ENCODE results near the gene ARHGEF2.

Gene ARHGEF2

DNA sequence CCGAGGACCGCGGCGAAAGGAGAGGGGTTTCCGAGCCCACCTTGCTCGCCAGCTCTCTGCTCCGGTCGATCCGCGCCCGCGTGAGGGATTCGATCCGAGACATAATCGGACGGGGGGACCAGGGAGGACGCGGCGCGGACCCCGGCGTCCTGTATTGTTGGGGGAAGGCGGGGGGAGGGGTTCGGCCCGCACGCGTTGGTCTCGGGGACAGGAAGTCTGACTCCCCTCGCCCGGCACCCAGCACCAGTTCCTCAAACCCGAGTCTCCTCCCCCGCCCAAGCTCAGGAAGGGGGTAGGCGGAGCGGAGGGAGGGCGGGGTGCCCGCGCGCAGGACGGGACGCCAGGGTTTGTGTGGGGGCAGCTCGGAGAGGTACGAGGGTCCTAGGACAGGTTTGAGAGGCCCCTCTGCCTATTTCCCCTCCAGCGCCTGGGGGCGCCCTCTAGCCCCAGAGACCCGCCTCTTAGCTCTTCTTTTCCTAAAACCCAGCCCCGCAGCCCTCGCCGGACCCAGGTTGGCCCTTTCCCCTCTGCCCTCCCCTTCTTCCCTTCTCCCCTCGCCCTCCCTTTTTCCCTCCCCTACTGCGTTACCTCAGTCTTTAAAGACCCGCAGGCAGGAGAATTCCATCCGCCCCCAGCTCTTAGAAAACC, at the start of gene ARHGEF2:
Gene ARHGEF2, minus strand, starts transcription at position 223 of the 648 bp plus-strand sequence. Its CDS starts 120 bp downstream, at position 103.
- peak; percentile 82 for DNase-seq

- DNase-seq, result no peak
These were observed 48.2 kb upstream of the ARHGEF2 start for GRCh38 chr1:156026588-156026987.

DNA sequence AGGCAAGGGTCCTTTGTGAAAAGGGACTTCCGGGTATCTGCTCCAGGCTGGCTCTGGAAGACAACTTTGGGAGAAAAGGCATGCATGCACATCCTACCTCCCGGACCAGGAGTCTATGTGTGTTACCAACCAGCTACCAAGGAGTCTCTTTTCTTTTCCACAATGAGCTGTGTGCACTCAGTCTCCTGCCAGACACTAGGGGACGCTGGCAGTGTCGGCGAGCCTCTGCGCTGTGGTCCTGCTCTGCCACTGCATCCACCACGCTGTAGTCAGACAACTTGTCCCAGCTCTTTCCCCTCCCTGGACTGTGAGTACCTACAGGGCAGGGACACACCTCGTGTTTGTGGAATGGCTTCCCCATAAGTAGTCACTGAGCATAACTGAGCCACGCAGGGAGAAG, 47.5 kb upstream of the ARHGEF2 start:
- DNase-seq, result peak; percentile 40

GRCh38 chr1:156024801-156025200, 46.5 kb upstream of the ARHGEF2 start:
- no peak for DNase-seq

DNA sequence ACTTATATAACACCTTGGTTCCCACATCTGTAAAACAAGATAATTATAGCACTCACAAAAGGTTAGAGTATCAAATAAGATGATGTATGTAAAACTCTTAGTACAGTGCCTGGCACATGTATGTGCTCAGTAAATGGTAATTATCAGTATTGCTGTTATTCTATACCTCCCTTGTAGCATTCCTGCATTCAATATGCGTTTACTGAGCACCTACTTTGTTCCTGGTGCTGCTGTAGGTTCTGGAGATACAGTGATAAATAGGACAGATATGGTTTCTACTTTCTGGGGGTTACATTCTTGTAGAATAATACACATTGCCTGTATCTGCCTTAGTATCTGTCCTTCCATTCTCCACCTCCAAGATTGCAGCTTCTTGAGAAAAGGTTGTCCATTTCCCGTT, 43.6 kb upstream of the ARHGEF2 start:
- no peak for DNase-seq

DNA sequence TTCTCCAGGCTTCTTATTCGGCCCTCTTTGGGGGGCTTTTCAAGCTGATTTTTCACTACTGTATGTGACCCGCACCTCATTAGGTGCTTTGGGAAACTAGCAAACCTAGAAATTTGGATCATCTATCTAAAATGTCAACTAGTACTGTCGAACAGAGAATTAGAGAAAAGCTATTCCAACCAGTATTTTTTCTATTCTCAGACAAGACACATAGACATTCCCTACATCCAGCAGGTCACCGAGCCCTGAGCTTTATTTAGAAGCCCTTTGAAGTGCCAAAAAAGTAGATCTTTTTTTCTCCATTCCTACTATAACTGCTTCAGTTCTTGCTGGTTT, 42.7 kb upstream of the ARHGEF2 start:
- DNase-seq, result no peak

GRCh38 chr1:156020293-156021092, 42.1 kb upstream of the ARHGEF2 start, which contains the start of gene SSR2:
Gene SSR2, minus strand, starts transcription at chr1:156020951. Its CDS starts 784 bp downstream, at chr1:156020167.
- peak; percentile 87 for DNase-seq

GRCh38 chr1:156019946-156020292, 41.6 kb upstream of the ARHGEF2 start:
- DNase-seq, result no peak

GRCh38 chr1:156014829-156015228, 36.5 kb upstream of the ARHGEF2 start:
- no peak for DNase-seq

GRCh38 chr1:156012051-156012817, 33.9 kb upstream of the ARHGEF2 start:
- no peak for DNase-seq

- no peak for DNase-seq
These were observed 31.1 kb upstream of the ARHGEF2 start for GRCh38 chr1:156009404-156009803.

DNA sequence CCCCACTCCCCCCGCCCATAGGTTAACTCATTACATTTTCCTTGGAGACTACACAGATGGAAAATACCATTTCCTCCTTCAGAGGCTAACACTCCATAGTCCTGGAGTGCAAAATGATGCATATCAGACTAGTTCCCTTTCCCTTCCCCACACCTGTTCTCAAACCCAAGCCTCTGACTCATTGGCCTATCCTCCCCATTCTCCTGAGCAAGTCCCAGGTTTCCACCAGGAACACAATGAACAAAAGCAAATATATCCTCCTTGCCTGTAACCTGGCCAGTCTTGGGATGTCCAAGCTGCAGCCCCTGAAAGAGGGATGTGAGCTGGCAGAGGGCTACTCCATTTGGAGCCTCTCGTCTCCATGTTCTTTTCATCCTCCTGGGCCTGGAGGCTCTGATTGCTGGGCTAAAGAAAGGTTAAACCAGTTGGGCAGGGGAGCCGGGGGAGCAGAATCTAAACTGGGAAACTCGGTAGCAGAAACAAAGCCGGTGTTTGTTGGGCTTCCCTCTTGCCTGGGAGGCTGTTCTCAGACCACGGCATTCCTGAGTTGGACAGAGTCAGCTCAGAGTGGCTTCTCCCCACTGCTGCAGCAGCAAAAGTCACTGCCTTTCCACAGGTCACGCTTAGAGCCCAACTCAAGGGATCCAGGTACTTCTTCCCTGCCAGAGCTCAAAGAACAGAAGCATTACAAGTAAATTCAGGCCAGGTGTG, 28.5 kb upstream of the ARHGEF2 start:
- no peak for DNase-seq

DNA sequence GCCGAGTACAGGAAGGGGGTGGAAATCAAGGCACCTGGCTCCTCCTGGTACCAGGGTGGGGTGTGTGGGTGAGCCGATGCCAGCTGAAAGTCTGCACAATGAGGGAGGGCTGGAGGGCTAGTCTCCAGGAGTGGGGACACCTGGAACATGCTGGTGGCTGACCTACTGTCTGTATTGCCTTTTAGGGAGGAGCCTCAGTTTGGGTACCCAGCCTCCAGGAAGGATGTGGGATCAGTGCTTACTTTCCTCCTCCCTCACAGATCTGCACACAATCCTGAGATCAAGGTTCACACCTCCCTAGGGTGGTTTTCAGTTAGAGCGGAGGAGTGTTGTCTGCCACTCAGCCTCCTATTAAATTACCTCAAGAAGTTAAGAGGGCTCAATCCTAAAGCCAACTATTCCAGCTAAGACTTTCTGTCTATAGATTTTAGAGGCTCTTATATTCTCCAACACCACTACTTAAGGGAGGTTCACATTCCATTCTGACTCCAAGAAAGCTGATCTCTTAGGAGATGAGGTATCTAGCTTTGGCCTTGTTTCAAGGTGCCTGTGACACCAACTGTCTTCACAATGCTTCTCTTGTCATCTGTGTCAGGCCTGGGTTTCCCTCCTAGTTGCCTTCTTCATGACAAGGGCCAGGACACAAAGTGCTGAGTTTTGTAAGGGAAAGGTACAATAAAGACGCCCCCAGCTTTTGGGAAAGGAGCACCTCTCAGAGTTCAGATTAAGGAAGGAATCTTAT, 26.7 kb upstream of the ARHGEF2 start:
- DNase-seq, result no peak

DNA sequence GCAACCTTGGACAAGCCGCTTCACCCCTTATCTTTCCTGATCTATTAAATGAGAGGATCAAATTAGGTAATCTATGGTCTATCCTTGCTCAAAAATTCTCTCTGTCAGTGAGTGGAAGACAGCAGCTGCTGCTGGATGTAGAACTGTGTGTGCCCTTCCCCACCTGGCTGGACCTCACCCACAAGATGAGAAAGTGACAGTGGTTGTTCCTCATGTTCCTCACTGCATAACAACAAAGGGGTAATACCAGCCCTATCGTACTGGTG, 25.5 kb upstream of the ARHGEF2 start:
- DNase-seq, result no peak

DNA sequence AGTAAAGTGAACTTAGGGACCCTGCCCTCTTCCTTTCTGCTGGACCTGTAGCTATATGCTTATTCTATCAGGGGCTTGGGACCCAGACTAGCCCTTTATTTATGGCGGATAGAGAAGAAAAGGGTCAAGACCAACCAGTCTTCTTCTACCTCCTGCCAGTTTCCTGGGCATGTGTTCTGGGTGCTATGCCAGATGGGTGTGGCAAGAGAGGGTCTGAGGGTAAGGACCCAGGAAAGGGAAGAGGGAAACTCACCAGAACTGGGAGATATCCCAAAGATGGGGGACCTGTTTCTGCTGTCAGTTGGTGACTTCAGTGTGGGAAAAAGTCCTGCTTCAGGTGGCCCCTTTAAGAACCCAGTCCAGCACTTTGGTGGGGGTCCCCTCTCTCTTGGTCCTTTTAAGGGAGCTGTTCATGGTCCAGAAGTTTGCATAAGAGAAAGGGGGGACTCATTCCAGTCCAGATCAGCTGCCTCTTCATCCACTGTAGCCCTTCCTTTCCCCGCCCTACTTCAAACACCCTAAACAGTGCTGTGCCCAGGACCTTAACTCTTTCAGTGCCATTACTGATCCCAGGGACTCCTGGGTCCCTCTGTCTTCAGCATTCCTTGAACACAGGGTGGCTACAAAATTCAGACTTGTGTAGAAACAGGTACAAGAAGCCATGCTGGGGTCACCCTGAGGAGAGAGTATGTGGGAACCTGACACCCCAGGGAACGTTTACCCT, 24.0 kb upstream of the ARHGEF2 start:
- DNase-seq, result no peak

GRCh38 chr1:156001662-156002171, 23.4 kb upstream of the ARHGEF2 start:
- DNase-seq, result no peak

- no peak for DNase-seq
These were observed 22.8 kb upstream of the ARHGEF2 start for GRCh38 chr1:156001021-156001661.

- DNase-seq, result no peak
These were observed 21.6 kb upstream of the ARHGEF2 start for GRCh38 chr1:155999964-156000363.

GRCh38 chr1:155996166-155996565, 17.8 kb upstream of the ARHGEF2 start:
- no peak for DNase-seq

DNA sequence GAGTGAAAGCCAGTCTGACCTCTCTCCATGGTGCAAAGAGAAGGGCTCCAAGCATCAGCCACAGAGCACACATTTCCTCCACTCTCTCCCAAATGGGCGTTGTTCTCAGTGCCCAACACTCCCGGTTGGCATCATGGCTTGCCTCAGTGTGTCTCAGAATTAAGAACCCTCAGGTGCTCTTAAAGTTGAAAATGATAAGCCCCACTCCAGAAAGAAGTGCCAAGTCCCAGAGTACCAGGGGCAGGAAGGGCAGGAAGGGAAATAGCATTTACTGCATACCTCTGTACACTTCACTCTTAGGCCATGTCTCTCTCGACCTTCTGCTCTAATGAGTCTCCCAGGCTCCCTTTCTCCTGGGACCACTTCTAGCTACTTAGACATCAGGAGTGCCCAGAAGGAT, 15.2 kb upstream of the ARHGEF2 start:
- no peak for DNase-seq

Data from stimulated activated CD4-positive, alpha-beta T cell treated with anti-CD3 and anti-CD28 coated beads, Interleukin-1b, Interleukin-23, amount 100 ng/mL, for 48 hours (primary cell).